NCI-H1436 (cell line): ENCODE measurements around the gene YRDC.
A peak's percentile ranks its signal among the peaks of the same experiment; 100 is the strongest.

Experiments
- DNase-seq: peaks from one replicate; lab custom pipeline; 2025; lab: John Stamatoyannopoulos, UW

YRDC gene

DNA sequence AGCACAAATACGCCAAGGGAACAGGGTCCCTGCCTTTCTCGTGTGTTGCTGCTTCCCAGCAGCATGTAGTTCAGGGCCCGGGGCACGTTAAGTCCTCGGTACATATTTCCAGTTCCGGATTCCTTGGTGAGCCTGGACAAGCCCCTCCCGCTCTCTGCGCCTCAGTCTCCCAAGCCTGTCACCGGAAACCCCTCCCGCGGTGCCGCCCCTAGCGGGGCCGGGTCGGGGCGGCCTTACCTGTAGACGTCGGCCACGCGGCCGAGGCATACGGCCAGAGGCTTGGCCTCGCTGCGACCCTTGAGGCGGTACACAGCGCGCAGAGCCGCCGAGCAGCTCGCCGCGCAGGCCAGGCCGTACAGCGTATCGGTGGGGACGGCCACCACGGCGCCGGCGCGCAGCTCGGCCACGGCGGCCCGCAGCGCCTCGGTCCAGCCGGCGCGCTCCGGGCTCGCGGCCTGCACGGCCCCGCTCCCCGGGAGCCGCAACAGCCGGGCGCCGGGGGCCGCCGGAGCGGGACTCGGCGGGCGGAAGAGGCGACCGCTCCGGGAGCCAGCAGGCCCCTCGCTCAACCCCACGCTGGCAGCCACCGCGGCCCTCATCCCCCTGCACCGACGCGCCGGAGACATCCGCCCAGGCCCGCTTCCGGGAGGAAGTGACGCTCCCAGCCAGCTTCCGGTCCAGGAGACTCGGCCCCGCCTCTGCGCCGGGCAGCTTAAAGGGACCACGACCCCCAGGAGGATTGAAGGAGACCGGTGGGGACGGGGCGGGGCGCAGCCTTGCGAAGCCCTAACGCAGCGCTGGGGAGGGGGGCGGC, at the start of gene YRDC, which contains the start of gene C1orf122:
Gene YRDC (minus strand): TSS at position 654 of the 814 bp plus-strand sequence. CDS start 28 bp downstream, at position 626.
Gene C1orf122 (plus strand): TSS at position 236 of the 814 bp plus-strand sequence. CDS start 615 bp downstream, outside the sequence.
- peak; percentile 93 for DNase-seq

DNA sequence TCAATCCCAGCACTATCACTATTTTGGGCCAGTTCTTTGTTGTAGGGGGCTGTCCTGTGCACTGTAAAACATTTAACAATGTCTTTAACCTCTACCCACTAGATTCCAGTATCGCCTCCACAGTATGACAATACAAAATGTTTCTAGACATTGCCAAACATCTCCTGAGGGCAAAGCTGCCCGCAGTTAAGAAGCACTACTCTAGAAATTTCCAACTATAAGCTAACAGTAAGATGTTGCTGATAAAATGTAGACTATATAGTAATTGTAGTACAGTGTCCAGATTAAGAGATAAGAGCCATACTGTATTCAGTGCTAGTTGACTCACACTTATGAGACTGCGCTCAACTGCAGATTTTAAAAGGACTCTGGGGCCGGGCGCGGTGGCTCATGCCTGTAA, 46.4 kb upstream of the YRDC start:
- no peak for DNase-seq

GRCh38 chr1:37853157-37853556, 45.1 kb upstream of the YRDC start:
- DNase-seq = no peak

DNA sequence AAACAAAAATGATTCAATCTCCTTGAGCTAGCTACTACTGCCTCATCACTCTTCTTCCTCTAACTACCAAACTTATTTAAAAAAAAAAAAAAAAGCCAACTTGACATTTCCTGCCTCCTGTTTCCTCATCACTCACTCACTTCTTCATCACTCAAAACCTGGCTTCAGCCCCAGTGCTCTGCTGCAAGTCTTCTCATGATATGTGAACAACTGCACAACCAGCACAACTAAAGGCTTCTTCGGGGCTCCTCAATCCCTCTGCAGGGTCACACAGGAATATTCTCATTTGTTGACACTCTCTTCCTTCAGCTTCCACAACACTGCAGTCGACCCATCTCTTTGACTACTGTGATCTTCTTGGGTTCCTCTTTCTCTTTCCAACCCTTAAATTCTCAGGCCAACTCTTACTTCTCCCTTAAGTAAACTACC, 43.8 kb upstream of the YRDC start:
- DNase-seq = no peak

GRCh38 chr1:37851262-37851661, 43.3 kb upstream of the YRDC start:
- DNase-seq = no peak

- no peak for DNase-seq
Measured at GRCh38 chr1:37850352-37850955, 42.4 kb upstream of the YRDC start.

DNA sequence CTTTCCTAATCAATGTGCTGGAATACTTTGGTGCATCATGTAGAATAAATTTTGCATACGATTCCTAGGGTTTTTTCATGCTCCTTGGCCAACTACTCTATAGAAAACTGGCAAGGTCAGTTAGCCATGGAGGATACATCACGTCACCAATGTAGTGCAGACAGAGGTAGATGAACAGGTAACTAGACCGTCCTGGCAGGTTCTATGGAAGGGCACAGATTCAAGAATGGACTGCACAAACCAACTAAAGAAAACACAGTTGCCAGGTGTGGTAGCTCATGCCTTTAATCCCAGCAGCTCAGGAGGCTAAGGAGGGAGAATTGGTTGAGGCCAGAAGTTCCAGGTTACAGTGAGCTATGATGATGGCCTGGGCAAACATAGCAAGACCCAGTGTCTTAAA, 41.5 kb upstream of the YRDC start:
- no peak for DNase-seq

GRCh38 chr1:37846647-37847339, 38.8 kb upstream of the YRDC start:
- DNase-seq = no peak

GRCh38 chr1:37845786-37846185, 37.8 kb upstream of the YRDC start:
- no peak for DNase-seq

DNA sequence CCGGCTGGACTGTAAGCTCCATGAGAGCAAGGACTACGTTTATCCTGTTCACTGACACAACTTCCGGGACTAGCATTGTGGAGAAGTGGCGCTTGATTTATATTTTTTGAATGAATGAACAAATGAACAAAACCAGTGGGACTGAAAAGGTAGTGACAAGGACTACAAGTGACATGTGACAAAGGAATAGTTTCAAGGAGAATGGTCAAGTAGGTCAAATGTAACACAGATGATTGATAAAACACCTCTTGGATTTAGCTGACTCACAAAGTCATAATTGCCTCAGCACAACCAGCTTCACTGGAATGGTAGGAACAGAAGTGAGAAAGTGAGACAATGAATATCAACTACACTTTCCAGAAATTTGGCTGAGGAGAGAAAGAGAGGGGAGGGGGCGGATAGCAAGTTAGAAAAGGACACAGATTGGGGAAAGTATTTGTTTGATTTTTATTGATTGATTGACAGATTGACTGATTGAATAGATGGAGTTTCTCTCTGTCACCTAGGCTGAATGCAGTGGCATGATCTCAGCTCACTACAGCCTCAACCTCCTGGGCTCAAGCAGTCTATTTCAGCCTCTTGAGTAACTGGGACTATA, 37.1 kb upstream of the YRDC start:
- DNase-seq = no peak

DNA sequence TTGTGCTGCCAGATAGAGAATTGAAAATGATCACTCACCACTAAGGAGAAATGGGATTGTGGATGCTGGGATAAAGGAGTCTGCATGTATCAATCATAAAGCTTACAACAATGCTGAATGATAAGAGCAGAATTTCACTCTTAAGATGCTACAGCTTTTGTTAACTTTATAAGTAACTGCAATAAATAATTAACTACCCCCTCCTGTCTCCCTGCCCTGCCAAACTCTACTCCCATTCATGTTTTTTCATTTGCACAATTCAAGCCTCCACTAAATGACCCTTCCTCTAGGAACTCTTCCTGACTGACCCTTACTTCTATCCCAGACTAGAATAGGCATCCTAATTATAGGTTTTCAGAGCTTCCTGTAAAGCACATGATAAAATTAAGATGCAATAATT, 36.5 kb upstream of the YRDC start:
- no peak for DNase-seq

GRCh38 chr1:37841652-37842051, 33.6 kb upstream of the YRDC start:
- DNase-seq = no peak

DNA sequence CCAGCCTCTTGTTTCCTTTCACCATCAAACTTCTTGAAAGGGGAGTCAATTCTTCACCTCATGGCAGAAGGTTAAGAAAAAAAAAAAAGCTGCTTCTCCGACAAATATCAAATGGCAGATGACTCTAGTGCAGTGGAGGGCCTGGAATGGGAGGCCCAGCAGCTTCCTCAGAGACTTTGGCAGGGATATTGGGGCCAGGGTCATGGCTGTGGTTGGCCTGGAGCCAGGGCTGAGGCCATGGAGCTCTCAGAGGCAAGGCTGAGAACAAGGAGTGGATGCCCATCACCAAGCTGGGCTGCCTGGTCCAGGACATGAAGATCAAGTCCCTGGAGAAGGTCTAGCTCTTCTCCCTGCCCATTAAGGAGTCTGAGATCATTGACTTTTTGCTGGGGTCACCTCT, 32.7 kb upstream of the YRDC start:
- DNase-seq = no peak

- DNase-seq = no peak
Measured at GRCh38 chr1:37839676-37840075, 31.7 kb upstream of the YRDC start.

DNA sequence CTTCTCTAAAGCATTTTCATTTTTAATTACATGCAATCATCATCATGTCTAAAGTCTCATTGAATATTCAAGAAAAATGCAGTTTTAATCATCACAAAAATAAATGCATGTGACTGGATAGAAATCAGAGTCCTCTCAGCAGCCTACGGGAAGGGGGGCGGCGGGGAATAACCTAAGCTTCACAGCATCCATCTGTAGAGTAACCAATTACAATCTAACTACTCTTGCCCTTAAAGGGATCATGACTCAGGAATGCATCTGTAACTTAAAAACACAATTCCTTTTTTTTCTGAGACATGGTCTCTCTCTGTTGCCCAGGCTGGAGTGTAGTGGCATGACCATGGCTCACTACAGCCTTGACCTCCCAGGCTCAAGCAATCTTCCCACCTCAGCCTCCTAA, 28.8 kb upstream of the YRDC start:
- DNase-seq = no peak

DNA sequence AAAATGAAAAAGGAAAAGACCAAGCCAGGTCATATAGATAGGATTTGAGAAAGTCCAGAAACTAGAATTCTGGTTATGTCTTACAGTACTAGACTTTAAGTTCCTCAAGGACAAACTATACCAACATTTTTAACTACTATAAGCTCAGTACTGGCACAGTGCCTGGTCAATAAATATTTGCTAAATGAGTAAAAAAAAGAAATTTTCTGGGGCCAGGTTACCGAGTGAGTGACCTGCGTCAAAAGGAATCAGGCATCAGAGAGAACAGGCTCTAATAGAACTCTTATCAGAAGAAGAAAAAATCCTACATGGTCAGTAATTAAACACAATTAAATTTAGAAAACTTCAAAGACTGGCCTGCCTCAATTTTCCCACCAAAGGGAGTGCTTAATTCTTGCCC, 23.8 kb upstream of the YRDC start:
- no peak for DNase-seq

GRCh38 chr1:37831109-37831508, 23.1 kb upstream of the YRDC start:
- DNase-seq = no peak

DNA sequence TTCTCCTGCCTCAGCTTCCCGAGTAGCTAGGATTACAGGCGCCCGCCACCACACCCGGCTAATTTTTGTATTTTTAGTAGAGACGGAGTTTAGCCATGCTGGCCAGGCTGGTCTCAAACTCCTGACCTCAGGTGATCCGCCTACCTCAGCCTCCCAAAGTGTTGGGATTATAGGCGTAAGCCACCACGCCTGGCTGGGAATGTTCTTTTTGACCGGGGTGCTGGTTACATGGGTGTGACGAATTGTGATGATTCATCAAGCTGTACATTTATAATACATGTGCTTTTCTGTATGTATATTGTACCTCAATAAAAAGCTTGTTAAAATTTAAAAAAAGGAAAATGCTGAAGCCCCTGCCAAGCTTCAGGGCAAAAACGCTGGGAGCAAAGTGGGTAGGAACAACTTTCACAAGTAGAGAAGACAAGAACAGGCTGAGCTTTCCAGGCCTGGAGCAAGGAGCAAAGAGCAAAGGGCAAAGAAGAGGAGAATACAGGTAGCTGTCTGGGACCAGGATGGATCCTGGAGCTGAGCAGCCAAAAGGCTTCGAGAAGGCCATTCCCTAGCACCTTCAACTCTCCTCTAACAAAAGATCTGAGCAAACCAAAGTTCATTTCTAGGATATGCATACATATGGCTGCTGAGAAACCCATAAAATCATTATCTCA, 20.5 kb upstream of the YRDC start:
- DNase-seq = no peak

GRCh38 chr1:37825506-37825905, 17.5 kb upstream of the YRDC start:
- no peak for DNase-seq

GRCh38 chr1:37824001-37824400, 16.0 kb upstream of the YRDC start:
- DNase-seq = no peak

DNA sequence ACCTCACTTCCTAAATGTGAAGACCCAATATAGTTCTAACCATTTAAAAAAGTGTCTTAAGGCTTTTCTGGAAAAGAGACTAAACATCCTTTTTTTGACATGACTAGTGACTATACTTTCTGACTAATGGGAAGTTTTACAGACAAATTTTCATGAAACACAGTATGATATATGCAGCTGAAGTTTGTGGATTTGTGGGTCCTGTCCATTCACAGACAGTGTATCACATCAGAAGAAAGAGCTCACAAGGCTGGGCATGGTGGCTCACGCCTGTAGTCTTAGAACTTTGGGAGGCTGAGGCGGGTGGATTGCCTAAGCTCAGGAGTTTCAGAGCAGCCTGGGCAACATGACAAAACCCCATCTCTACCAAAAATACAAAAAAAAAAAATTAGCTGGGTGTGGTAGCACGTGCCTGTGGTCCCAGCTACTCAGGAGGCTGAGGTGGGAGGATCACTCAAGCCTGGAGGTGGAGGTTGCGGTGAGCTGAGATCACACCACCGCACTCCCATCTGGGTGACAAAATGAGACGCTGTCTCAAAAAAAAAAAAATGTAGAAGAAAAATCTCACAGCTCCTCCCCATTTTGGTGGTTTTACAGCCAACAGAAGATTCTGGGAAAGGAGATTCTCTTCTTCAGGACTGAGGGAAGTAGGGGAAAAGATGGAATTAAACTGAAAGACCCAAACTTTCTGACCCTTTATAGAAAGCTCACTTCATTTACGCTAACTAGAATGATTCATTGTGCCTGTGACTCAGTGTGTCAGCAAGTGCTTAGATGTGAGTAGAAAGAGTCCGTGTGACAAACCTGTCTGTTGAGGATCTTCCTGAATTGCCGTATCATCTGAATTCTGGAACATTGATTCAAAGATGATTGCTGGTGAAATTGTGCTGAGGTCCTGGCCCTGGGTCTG, 15.2 kb upstream of the YRDC start:
- DNase-seq = no peak
